Adipose tissue (tissue), 3 donors: ENCODE results near the gene PLCB4. TPM values are rescaled to one million over a fixed set of nuclear protein-coding genes. Genes with fewer than 3 reads are reported as not detected.

Experiments used
- H3K27ac ChIP-seq: one replicate; pipeline ENCODE4 v1.5.1; 2013; ENCODE audit warnings: low read depth, low read length
- WGBS, 3 donors: extraction: QIAGEN DNeasy Blood & Tissue Kit; methylation state at CpG; one replicate each; pipeline ENCODE4 v1.1.7; 2013; 5-methylcytosine and 5-hydroxymethylcytosine counted together
- polyA plus RNA-seq, 3 donors: library from polyadenylated mRNA; stranded (reverse); fragments of 200-250 nt; gene quantifications; one replicate each; pipeline ENCODE4 v1.2.3, GENCODE V29; 2013
- donor health status: healthy with polysubstance abuse.
- donor health status: Bipolar disorder and iron deficiency.
- donor health status: healthy.

Gene PLCB4
- polyA plus RNA-seq, 3 donors: 1.5 to 11.4 (median 5.7) TPM

DNA sequence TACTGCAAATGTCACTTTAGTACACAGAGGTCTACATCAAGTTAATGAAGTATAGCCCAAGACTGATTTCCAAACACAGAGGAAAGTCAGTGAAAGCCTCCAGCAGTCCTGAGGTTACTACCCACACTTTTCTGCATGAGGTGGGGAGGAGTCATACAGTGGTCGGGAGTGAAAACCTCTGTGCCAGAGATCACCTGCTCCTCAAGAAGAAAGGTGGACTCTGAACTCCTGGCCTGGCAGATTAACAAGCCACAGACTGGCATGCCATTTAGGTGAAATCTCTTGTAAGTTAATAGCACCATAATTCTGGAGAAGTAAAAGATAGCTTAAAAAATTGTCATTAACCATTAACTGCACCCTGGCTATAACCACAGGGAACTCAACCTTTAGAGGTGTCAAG lies 320.5 kb downstream of the PLCB4 start:
- 36 to 83% (median 70%) methylated on average over 1 of the region's 1 CpG for WGBS, 3 donors
- no peak overlapping the region for H3K27ac ChIP-seq

DNA sequence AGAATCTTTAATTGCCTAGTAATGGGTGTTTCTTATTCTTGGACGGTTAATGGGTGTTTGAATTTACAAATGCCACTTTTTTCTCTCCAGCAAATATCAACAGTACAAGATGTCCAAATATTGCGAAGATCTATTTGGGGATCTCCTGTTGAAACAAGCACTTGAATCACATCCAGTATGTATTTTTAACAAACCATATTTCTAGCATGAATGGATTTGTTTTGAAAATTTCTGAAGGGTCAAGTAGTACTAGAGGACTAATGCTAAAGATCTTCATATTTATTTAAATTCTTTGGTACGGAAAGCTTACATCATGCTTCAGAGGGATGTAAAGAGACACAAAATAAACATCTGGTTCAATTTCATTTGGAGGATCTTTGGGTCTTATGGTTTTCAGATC lies 321.6 kb downstream of the PLCB4 start:
- 74 to 89% (median 84%) methylated on average over 3 of the region's 3 CpGs for WGBS, 3 donors

DNA sequence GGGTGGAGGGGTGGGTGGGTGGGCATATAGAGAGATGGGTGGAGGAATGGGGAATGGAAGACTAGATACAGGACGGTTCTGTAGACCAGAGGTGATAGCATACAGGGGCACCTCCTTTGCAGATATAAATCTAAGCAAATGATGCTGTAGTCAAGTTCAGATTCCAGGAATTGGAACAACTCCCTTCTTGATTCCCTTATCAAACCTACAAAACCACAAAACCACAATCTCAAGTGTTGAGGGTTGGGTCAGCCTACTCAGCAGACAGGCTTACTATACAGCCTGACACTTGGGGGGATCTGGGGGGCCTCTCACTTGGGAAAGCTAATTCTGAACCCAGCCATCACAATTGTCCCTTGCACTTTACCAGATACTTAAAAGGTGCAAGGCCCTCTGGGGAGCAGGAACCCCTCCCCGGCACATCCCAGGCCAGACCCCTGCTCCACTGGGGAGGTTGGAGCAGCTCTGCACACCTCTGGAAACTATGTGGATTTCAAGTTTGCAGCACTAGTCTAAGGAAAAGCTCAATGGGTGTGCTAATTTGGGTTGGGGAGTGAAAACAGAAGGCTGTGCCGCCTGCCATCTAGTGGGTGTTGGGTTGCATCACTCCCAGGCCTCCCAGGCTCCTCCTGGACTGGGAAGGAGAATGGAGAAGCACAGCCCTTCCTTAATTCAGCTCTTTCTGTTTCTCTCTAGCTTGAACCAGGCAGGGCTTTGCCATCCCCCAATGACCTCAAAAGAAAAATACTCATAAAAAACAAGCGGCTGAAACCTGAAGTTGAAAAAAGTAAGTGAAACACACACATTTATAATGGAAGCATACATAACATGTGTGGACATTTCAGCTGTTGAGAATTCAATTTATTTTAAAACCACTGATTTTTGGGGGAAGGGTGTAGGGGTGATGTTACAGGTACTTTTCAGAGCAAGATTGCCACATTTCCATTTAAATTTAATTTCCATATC lies 324.3 kb downstream of the PLCB4 start:
- H3K27ac ChIP-seq: no peak overlapping the region
- WGBS, 3 donors: 51 to 53% (median 52%) methylated on average over 4 of the region's 4 CpGs

More for the DNA sequence above, 321.6 kb downstream of the PLCB4 start:
- H3K27ac ChIP-seq: no peak overlapping the region

DNA sequence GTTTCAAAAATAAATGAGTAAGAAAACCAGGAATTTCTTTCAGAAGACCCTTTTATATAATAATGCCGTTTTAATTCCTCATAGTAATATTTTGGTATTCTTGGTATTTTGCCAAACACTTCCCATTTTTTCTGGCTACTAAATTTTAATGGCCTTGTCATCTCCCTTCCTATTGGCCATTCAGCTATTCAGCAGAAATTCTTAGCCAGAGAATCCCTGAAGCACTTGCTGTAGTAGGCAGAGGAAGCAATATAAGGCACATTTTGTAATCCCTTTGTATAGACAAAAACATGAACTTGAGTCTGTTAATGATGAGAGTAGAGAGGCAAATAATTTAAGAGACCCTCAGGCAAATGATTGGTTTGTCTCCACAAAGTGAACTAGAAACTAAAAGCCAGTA lies 327.1 kb downstream of the PLCB4 start:
- WGBS, 3 donors: 77 to 81% (median 79%) methylated on average over 1 of the region's 1 CpG
- no peak overlapping the region for H3K27ac ChIP-seq

DNA sequence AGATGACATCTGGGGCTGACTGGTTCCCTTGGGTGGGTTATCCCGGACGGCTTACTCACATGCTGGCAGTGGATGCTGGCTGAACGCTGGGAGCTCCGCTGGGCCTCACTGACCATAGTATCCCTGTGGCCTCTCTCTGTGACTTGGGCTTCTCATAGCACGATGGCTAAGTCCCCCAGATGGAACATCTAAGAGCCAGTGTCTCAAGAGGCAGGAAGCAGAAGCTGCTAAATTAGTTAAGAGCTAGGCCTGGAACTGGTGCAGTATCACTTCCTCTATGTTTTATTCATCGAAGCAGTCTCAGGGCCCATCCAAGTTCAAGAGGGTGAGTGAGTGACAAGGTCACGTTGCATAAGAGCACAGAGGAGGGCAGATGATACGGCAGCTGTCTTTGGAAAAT lies 329.0 kb downstream of the PLCB4 start:
- 46 to 80% (median 61%) methylated on average over 8 of the region's 8 CpGs for WGBS, 3 donors
- H3K27ac ChIP-seq: no peak overlapping the region

DNA sequence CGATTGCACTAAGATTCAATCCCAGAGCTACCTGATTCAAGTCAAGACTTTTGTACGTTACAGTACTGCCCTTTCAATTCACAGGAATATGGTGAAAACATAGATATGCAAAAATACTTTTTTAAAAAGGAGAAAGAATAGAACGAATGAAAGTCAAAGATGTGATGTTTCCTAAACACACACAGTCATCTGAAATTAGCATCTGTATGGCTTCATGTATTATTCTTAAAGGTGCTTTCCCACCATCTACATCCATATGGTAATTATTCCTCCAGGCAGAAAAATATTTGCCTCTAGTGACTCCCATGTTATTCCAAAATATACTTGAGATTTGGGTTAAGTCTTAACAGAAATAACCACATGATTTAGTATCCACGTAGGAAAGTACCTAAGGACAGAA lies 330.0 kb downstream of the PLCB4 start:
- 70 to 88% (median 82%) methylated on average over 4 of the region's 4 CpGs for WGBS, 3 donors
- H3K27ac ChIP-seq: no peak overlapping the region

DNA sequence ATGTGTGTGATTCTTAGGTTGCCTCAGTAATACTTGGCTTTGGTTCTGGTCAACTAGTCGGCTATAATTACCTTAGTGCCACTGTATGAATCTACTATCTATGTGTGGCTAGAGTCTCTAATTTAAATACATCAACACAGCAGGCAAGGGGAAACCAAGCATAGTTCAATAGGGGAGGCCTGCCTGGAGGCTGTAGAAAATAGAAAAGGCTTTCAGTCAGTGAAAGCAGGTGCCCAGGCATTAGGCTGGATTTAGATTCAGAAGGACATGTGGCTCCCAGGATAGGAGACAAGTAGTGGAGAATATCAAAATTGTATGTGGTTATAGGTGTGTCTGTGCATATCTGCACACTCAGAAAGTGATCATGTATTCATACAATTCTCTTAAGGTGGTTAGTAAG lies 330.4 kb downstream of the PLCB4 start:
- WGBS, 3 donors: 81 to 85% (median 84%) methylated on average over 1 of the region's 1 CpG
- no peak overlapping the region for H3K27ac ChIP-seq

DNA sequence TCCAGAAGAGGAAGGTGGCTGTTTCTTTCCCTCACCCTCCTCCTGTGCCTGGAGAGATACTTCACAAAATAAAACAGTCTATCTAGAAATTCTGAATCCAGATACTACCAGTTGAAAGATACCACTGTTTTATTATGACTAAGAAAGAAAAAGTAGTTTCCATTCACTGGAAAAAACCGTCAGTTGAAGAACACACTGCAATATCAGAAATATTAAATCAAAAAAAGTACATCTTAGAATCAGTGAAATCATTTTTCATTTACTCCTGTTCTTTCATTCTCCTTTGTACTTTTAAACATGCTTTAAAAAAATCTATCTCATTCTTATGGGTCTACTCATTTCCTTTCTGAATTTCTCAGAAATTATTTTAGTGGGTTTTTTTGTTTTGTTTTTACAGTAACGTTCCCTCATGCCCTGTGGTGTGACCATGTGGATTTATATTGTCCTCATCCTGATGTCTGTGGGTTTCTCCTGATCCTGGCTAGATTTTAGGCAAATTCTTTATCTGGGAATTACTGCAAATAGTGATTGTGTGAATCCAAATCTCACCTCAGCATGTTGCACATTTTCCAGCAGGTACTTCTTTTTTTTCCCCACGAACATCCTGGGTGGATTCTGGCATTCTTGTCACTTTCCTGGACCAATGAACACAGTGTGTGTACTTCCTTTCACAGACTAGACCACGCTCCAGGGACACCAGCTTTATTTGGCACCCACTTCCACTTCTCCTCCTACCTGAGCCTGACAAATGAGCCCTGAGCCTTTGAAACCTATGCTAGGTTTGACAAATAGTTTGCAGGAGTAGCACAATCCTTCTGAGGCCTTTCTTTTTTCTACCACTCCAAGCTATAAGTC lies 331.5 kb downstream of the PLCB4 start:
- WGBS, 3 donors: 63 to 76% (median 66%) methylated on average over 4 of the region's 4 CpGs
- no peak overlapping the region for H3K27ac ChIP-seq

DNA sequence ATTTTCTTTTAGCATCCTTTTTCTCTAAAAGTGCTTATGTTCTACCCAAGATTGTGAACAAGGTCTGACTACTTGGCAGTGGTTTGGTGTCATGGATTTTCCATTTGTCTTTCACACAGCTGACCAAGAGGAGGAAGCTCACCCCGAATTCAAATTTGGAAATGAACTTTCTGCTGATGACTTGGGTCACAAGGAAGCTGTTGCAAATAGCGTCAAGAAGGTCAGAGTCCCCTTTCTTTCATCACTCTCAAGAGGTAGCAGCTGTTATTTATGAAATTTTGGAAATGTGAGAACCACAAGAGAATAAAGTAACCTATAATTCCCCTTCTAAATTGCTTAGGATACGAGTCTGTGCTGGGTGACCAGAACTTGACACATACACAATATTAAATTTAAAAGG lies 332.5 kb downstream of the PLCB4 start:
- no peak overlapping the region for H3K27ac ChIP-seq
- 41 to 78% (median 59%) methylated on average over 3 of the region's 3 CpGs for WGBS, 3 donors

DNA sequence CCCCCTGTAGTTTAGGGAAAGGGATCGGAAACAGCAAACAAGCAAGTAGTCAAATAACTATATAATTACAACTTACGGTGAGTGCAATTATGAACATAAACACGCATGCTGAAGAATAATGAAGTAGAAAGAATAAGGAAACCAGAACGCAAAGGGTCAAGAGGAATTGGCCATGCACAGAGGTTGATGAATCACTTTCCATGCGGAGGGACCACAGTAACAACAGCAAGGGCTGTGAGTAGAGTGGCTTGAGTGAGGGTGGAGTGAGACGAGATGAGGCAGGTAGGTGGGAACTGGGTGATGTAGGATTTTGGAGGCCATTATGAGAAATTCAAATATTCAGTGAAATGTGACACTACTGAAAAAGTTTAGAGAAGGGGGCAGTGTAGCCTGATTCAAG lies 333.3 kb downstream of the PLCB4 start:
- no peak overlapping the region for H3K27ac ChIP-seq
- 91 to 94% (median 92%) methylated on average over 6 of the region's 6 CpGs for WGBS, 3 donors

DNA sequence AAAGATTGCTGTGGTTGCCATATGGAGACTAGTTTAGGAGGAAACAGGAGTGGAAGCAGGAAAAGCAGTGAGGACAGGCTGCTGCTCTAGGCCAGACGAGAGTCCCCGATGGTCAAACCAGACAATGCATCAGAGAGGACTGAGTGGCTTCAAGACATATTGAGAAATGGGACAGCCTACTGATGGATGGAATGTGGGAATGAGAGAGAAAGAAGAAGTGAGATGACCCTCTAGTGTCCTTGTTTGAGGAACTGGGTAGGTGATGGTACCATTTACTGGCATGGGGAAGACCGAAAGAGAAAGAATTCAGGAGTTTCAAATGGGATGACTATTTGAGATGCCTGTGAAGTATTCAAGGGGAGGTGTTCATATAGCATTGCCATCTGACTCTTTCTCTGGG lies 333.7 kb downstream of the PLCB4 start:
- WGBS, 3 donors: 92 to 96% (median 93%) methylated on average over 3 of the region's 3 CpGs
- no peak overlapping the region for H3K27ac ChIP-seq

DNA sequence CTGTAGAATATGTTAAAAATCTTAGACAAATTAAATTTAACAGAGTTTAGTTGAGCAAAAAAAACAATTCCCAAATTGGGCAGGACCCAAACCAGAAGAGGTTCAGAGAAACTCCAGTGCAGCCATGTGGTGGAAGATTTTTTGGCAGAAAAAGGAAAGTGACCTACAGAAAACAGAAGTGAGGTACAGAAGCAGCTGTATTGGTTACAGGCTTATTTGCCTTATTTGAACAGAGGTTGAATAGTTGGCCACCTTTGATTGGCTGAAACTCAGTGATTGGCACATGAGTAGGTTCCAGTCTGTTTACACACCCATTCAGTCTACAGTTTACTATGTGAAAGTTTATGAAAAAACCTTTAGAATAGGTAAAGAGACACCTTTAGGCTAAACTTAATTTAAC lies 334.6 kb downstream of the PLCB4 start:
- H3K27ac ChIP-seq: no peak overlapping the region

DNA sequence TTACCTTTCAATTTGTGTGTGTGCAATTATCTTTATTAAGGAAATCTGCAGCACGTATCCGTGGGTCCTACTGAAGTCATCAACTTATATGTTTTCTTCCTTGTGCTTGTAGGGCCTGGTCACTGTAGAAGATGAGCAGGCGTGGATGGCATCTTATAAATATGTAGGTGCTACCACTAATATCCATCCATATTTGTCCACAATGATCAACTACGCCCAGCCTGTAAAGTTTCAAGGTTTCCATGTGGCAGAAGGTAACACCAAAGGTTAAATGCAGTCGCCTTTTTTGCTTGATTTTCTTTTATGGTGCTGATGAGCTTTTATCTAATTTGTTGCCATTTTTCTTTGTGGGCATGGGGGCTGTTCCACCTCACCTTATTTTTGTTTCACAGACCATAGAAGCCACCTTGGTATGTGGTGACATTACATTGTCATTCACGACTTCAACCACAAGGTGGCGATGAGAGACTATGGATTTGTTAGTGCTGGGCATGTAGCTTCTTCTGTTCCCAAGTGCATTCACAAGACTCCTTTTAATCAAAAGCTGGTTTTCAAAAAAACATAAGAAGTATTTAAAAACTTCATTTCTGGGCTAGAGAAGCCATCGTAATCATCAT lies 339.0 kb downstream of the PLCB4 start:
- 42 to 49% (median 46%) methylated on average over 8 of the region's 8 CpGs for WGBS, 3 donors
- H3K27ac ChIP-seq: no peak overlapping the region

DNA sequence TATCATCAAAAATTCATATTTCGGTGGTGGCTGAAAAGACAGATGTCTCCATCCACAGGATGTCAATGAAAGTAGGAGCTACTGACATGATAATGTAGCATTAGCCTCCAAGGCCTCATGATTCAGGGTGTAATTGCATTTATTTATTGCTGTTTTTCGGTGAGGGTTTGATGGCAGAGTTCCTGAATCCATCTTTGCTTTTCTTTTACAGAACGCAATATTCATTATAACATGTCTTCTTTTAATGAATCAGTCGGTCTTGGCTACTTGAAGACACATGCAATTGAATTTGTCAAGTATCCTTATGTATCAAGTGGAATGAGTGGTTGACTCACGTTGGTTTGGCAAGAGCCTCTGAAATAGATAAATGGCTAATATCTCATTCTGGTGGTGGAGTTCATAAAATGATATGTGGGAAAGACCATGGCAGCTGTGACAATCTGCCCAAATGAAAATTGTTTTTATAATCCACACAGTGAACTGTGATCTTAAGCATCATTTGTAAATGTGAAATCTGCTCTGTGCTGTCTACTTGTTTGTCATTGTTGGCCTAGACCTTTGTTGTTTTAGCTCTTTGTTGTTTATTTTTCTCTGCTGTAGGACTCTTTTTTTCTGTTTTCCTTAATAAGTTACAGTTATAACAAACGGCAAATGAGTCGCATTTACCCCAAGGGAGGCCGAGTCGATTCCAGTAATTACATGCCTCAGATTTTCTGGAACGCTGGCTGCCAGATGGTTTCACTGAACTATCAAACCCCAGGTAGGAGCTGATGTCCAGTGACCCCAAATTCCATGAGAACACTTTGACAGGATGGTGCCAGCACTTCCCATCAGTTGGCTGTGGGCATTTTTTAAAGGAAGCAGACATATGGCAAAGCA lies 339.8 kb downstream of the PLCB4 start:
- H3K27ac ChIP-seq: no peak overlapping the region
- WGBS, 3 donors: 57 to 78% (median 75%) methylated on average over 10 of the region's 10 CpGs

DNA sequence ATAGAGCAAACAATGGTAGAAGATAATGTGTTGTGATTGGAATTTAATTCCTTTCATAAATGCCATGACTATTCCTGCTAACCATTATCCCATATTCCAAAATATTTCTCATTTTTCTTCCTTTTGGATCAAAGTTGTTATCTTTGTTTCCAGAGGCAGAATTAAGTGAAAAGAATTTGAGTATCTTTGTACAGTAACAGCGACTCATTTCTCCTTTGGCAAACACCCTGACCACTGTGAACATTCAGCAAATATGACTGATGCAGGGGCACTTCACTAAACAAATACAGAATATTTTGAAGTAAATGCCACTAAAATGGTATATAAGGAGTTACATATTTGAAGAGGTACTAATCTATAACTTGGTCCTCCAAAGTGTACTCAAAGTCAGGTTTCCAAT lies 340.5 kb downstream of the PLCB4 start:
- H3K27ac ChIP-seq: no peak overlapping the region
- WGBS, 3 donors: 79 to 88% (median 85%) methylated on average over 1 of the region's 1 CpG

DNA sequence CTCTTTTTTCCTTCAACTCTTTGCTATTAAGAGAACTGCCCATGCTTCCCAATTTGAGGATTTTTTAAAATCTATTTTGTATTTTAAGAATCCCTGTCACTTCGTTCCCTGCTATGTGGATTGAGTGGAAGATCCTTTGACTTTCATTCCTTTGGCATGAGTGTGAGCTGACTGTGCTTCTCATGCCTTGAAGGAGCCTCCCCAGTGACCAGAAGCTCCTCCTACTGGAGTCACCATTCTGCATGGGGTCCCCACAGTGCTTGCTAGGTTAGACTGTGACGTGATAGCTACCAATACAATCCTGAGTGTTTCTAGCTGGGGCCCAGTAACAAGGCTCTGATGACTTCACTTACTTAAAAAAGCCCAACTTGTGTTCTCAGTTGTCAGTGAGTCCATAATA lies 341.1 kb downstream of the PLCB4 start:
- WGBS, 3 donors: 73 to 88% (median 78%) methylated on average over 2 of the region's 2 CpGs
- no peak overlapping the region for H3K27ac ChIP-seq

DNA sequence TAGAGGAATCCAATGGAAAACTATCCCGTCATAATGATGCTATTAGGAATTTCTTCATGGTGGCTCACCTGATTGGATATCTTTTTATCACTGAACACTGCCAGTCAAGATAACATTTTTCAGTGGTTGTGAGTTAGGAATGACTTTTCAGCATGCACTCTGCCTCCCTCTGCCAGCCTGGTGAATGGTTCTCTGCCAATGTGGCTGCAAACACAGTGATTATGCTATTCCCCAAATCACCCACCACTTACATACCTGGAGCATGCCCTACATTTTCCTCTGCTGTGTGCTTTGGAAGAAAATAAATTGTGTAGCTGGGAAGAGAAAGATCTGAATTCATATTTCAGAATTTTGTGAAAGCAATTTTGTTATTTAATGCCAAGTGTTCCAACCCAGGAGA lies 342.9 kb downstream of the PLCB4 start:
- H3K27ac ChIP-seq: no peak overlapping the region
- 74 to 84% (median 78%) methylated on average over 1 of the region's 1 CpG for WGBS, 3 donors

DNA sequence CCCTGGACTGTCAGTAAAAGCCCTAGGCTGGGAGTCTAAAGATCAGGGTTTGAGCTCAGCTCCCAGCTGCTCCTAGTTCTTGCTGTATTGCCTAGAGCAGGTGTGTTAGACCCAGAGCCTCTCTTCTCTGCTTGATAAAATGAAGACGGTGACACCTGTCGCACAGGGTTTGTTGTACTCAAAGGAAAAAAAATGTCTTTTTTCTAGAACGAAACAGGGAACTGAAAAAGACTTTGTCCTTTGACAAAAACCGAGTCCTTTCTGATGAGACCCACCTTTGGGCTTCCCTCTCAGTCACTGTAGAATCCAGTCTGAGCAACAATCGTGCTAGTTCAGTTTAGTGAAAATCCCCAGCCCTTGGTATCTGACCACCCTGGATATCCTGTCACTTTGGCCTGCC lies 343.4 kb downstream of the PLCB4 start:
- no peak overlapping the region for H3K27ac ChIP-seq
- WGBS, 3 donors: 86 to 93% (median 91%) methylated on average over 5 of the region's 5 CpGs
